GM12872 (cell line): Measurements from ENCODE around the gene RNF144A.

Source experiments
- TF ChIP-seq, protein P1 (sequence below): IDR thresholded peaks from 3 replicates; pipeline ENCODE4 v1.5.1; 2011; ENCODE audit warnings: low read depth, mild to moderate bottlenecking, low read length, moderate library complexity; ENCODE audit not compliant: insufficient read depth

Gene RNF144A

DNA sequence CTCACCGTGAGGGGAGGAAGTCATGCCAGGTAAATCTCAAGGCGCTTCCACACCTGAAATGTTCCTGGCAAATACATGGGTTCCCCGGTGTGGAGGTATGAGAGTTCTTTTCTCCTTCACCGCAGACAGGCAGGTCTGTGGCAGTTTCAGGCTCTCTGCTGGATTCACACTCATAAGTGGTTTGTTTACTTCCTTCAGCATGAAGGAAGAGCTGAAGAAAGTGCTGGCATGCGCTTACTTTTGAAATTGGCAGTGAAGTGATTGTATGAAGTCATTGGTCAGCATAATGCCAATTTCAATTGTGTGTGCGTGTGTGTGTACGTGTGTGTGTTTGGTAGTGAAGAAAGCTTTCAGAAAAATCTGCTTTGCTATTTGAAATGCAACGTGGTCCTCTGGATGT, 43.4 kb downstream of the RNF144A start:
- TF ChIP-seq, protein P1, sequence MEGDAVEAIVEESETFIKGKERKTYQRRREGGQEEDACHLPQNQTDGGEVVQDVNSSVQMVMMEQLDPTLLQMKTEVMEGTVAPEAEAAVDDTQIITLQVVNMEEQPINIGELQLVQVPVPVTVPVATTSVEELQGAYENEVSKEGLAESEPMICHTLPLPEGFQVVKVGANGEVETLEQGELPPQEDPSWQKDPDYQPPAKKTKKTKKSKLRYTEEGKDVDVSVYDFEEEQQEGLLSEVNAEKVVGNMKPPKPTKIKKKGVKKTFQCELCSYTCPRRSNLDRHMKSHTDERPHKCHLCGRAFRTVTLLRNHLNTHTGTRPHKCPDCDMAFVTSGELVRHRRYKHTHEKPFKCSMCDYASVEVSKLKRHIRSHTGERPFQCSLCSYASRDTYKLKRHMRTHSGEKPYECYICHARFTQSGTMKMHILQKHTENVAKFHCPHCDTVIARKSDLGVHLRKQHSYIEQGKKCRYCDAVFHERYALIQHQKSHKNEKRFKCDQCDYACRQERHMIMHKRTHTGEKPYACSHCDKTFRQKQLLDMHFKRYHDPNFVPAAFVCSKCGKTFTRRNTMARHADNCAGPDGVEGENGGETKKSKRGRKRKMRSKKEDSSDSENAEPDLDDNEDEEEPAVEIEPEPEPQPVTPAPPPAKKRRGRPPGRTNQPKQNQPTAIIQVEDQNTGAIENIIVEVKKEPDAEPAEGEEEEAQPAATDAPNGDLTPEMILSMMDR = no peak

DNA sequence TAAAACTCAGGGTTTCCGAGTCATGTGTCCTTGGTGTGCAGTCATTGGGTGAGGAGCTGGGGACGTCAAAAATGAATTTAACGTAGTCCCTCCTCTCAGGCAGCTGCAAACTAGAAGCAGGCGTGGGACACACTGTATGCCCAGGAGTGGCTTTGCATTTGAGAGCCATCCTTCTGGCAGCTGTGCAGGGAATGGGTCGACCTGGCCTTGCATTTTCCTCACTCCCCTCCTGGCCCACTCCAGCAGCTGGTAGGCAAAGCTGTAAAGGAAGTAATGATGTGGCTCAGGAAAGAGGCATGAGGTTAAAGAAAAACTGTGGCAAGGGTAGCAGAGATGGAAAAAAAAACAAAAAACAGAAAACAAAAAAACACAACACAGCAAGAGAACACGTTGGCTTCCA, 46.5 kb downstream of the RNF144A start:
- TF ChIP-seq, protein P1 = no peak

DNA sequence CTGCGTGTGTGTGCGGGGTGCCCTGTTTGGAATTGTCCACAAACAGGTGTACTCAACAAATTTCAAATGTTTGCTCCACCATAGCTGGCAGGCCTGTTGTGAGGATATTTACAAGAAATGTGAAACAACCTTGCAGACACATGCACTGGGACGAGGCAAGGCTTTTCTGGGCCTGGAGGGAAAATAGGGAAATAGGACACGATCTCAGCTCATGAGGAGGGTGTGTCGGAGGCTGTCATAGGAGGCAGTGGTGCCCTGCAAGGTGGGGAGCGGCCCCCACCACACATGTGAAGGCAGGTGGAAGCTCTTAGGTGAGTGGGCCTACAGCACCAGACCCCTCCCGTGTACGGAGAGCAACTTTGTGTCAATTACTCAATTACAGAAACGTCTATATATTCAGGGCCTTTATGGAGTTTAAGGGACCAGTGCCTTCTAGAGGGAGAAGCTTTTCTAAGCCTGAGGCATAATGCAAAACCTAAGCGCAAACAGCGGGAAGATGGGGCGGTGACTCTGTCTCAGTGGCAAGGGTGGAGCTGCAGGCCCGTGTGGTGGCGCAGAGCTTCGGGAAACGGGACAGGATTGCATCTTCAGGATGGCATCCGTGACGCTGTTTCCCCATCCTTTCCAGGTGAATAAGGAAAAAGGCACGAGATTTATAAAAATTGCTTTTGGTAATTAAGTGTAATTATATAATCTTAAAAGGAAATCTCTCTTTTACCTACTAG, 48.0 kb downstream of the RNF144A start:
- TF ChIP-seq, protein P1 = no peak

DNA sequence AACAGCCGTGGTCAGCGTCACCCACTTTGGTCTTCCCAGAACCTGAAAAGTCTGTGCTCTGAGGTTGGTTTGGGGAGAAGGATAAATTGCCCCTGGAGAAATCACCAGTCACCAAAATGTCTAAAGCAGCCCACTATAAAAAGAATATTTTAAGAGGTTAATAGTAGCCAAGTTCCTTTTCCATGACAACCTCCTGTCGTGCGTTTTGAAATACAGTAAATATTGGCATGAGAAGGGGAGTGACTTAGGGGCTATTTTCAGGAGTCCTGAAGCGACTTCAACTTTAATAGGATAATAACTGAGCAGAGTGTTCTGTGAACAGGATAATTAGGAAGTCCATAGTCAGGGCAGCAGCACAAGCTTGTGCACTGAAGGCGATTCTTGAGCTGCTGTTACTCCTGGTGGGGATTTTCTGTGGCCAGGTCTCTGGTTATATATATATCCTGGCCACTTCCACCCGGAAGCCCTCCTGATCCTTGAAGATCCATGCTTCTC, 49.3 kb downstream of the RNF144A start:
- TF ChIP-seq, protein P1 = no peak

DNA sequence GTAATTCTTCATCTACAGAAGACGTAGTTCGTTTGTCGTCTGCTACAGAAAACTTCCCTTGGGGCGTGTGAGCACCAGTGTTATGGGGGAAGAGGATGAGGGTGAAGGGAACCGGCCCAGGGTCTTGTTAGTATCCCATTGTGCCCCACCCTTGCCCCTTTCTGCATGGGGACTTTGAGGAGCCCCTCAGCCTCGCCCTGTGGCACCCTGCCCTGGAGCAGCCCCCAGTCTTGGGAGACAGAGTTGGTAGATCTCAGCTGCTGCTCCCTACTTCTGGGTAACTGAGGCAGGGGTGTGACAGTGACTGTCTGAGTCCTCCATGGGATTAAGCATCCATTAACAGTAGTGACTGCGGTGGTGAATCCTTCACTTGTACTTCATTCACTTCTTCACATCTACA, 50.1 kb downstream of the RNF144A start:
- TF ChIP-seq, protein P1 = no peak

DNA sequence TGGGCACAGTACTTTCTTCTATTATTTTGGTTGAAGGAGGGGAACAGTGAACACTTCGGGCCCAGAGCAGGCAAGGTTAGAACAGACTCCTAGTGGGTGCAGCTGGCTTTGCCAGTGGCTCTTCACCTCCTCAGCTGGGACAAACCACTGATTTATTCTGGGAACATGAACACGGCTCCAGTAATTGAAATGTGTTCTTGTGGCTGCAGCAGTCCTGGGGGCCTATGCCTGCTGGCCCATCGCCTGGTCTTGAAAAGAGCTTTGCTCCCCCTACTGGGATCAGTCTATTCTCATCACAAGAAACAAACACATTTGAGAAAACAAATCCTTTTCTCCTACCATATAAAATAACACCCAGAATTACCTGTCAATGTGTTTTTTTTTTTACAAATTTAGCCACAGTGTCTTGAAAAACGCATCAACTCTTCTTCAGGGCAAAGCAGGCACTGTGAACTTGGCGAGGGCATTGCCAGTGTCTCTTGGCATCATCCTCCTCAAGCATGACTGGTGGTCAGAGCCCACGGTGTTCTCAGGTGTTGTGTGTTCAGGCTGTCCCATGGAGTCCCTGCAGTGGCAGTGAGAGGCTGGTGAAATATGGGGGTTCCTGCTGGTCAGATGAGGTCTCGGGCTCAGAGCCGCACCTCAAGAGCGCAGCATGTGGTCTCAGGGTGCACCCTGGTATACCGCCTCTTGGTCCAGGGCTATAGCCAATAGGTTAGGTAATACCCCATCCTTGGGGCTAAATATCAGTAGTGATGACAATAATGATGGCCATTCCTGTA, 51.3 kb downstream of the RNF144A start:
- TF ChIP-seq, protein P1 = no peak

DNA sequence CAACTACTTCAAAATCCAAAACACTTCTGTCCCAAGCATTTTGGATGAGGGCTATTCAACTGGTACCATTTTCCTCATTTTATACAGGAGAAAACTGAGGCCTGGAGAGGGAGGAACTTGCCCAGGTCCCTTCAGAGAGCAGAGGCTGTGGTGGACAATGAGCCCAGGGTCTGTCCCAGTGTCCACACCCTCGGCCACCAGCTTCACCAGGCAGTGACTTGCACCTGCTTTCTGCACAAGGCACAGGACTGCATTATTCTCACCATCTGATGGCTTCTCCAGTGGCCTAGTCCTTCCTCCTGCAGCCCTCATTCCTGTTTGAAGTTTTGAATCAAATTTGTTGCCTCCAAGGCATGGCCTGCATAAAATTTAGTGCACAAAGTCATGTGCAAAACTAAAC, 53.3 kb downstream of the RNF144A start:
- TF ChIP-seq, protein P1 = no peak
